ENCODE results near the gene BMP6. TPM values are rescaled to one million over a fixed set of nuclear protein-coding genes. Genes with fewer than 3 reads are reported as not detected.

The BMP6 gene
- total and polyA plus RNA-seq, 2 of the 8 experiments (the other 6 are each of a cell fraction or from before 2014, with no cell fraction given) = 2.0 to 2.1 TPM

DNA sequence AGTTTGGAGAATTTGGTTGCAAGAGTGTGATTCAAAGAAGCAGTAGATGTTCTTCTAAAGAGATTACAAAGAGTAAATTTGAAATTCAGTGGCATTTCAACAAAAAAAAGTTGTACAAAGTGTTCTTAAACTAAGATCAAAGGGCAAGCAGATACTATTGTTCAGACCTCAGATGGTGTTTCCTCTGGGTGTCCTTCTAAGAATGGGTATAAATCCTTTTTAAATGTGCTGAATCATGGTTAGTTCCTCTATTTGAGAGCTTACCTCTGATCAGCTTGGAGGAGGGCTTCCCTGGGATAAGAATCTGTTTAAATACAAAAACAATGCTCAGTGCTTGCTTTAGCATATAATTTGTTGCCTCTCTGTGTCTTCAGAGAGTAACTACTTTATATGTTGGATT lies 6.3 kb downstream of the BMP6 start (continued):
- no peak for TF ChIP-seq ZNF274 (IDR thresholded peaks at IDR 0.05; ENCODE audit: borderline replicate concordance, extremely low read depth, low read length)
- no peak for TF ChIP-seq HDAC2 (IDR thresholded peaks at IDR 0.05; ENCODE audit: borderline replicate concordance in 1 of 2, low read depth in 2 of 2, low read length in 2 of 2)
- TF ChIP-seq CEBPB (IDR thresholded peaks at IDR 0.05; ENCODE audit: low read depth, low read length) = no peak
- TF ChIP-seq SRF (IDR thresholded peaks at IDR 0.05; ENCODE audit: low read depth, low read length) = no peak
- TF ChIP-seq JUND (IDR thresholded peaks at IDR 0.05; ENCODE audit: low read length) = no peak

Measured in H1 (cell line).